Endothelial cell (in vitro differentiated cells): Measurements from ENCODE around the gene GSE1. TPM values are rescaled to one million over a fixed set of nuclear protein-coding genes. Genes with fewer than 3 reads are reported as not detected.
"Not testable (repeated sequence)": the region's sequence is repeated elsewhere in the genome, so short reads cannot be mapped to it uniquely, and the experiment has no call there.

Experiments
- DNase-seq: peaks from one replicate; pipeline ENCODE4 v3.0.0; 2021; ENCODE audit warnings: low spot score
- H3K27ac Mint-ChIP-seq: one replicate; pipeline ENCODE4 v1.8.0; 2021; ENCODE audit warnings: mixed read lengths, inconsistent platforms; ENCODE audit not compliant: unreplicated experiment
- H3K27me3 Mint-ChIP-seq: one replicate; pipeline ENCODE4 v1.8.0; 2021; ENCODE audit warnings: mild to moderate bottlenecking, moderate library complexity, mixed read lengths, inconsistent platforms; ENCODE audit not compliant: unreplicated experiment
- H3K36me3 Mint-ChIP-seq: one replicate; pipeline ENCODE4 v1.8.0; 2021; ENCODE audit warnings: mild to moderate bottlenecking, low read depth, mixed read lengths, inconsistent platforms; ENCODE audit not compliant: unreplicated experiment
- H3K4me1 Mint-ChIP-seq: one replicate; pipeline ENCODE4 v1.8.0; 2021; ENCODE audit warnings: mild to moderate bottlenecking, mixed read lengths, inconsistent platforms; ENCODE audit not compliant: unreplicated experiment
- H3K4me3 Mint-ChIP-seq: one replicate; pipeline ENCODE4 v1.8.0; 2021; ENCODE audit warnings: mild to moderate bottlenecking, mixed read lengths, inconsistent platforms; ENCODE audit not compliant: unreplicated experiment
- H3K9me3 Mint-ChIP-seq: one replicate; pipeline ENCODE4 v1.8.0; 2021; ENCODE audit warnings: mixed read lengths, inconsistent platforms; ENCODE audit not compliant: unreplicated experiment
- CTCF ChIP-seq: fragments of 200-600 bp; sonication (generic); IDR thresholded peaks from one replicate; pipeline ENCODE4 v1.5.0; 2021; ENCODE audit warnings: antibody characterized with exemption; ENCODE audit not compliant: unreplicated experiment
- total RNA-seq: library from RNA; stranded (reverse); fragmentation: NEBNext Ultra II Directional; extraction: Animal tissue kit (Norgen Biotek cat#: 25700); gene quantifications from one replicate; pipeline ENCODE4 v1.2.1, GENCODE V29; 2021; ENCODE audit not compliant: unreplicated experiment

The GSE1 gene
- total RNA-seq, 1 donor from 2014 or later = 23.9 TPM

GRCh38 chr16:85588562-85589503 lies 24.3 kb upstream of the GSE1 start:
- H3K27ac Mint-ChIP-seq = no peak overlapping the region
- H3K9me3 Mint-ChIP-seq = no peaks in the 10 kb centered on the region
- DNase-seq = no peak
- H3K36me3 Mint-ChIP-seq = no peaks in the 10 kb centered on the region
- peaks cover 7% of the 10 kb centered on the region for H3K27me3 Mint-ChIP-seq
- H3K4me1 Mint-ChIP-seq = peaks cover 9% of the 10 kb centered on the region
- H3K4me3 Mint-ChIP-seq = no peak overlapping the region
- TF ChIP-seq CTCF = no peak

- H3K36me3 Mint-ChIP-seq = no peaks in the 10 kb centered on the region
- no peaks in the 10 kb centered on the region for H3K9me3 Mint-ChIP-seq
- H3K27me3 Mint-ChIP-seq = peaks cover 10% of the 10 kb centered on the region
- TF ChIP-seq CTCF = no peak
- peaks cover 15% of the 10 kb centered on the region for H3K4me1 Mint-ChIP-seq
- H3K27ac Mint-ChIP-seq = no peak overlapping the region
- no peak for DNase-seq
- H3K4me3 Mint-ChIP-seq = no peak overlapping the region
These were observed 23.2 kb upstream of the GSE1 start for GRCh38 chr16:85589688-85590505.

- Mint-ChIP-seq H3K4me3 (no peak overlapping the region), H3K27ac (no peak overlapping the region), H3K9me3 (no peaks in the 10 kb centered on the region), H3K27me3 (peaks cover 10% of the 10 kb centered on the region), H3K4me1 (peaks cover 15% of the 10 kb centered on the region), H3K36me3 (no peaks in the 10 kb centered on the region)
- no peak for TF ChIP-seq CTCF
- DNase-seq = no peak
These were observed 22.7 kb upstream of the GSE1 start for GRCh38 chr16:85590506-85590832.

- H3K9me3 Mint-ChIP-seq = no peaks in the 10 kb centered on the region
- H3K27ac Mint-ChIP-seq = no peak overlapping the region
- DNase-seq = no peak
- peaks cover 9% of the 10 kb centered on the region for H3K27me3 Mint-ChIP-seq
- peaks cover 15% of the 10 kb centered on the region for H3K4me1 Mint-ChIP-seq
- H3K36me3 Mint-ChIP-seq = no peaks in the 10 kb centered on the region
- no peak for TF ChIP-seq CTCF
- H3K4me3 Mint-ChIP-seq = no peak overlapping the region
These were observed 21.7 kb upstream of the GSE1 start for GRCh38 chr16:85591381-85591780.

- not testable (repeated sequence) for H3K27ac Mint-ChIP-seq, H3K36me3 Mint-ChIP-seq, H3K9me3 Mint-ChIP-seq, H3K4me3 Mint-ChIP-seq, H3K27me3 Mint-ChIP-seq, DNase-seq
- peaks cover 15% of the 10 kb centered on the region for H3K4me1 Mint-ChIP-seq
These were observed 20.8 kb upstream of the GSE1 start for GRCh38 chr16:85592277-85592676.
